GM21515 (cell line): ENCODE measurements around the gene DIP2B.
A peak's percentile ranks its signal among the peaks of the same experiment; 100 is the strongest.

Source experiments
- ATAC-seq: cut with Tn5 transposase; IDR thresholded peaks from one replicate; pipeline ENCODE4 v1.9.1; 2021; ENCODE audit not compliant: unreplicated experiment

Gene DIP2B

GRCh38 chr12:50723865-50724264 lies 219.1 kb downstream of the DIP2B start:
- no peak for ATAC-seq

DNA sequence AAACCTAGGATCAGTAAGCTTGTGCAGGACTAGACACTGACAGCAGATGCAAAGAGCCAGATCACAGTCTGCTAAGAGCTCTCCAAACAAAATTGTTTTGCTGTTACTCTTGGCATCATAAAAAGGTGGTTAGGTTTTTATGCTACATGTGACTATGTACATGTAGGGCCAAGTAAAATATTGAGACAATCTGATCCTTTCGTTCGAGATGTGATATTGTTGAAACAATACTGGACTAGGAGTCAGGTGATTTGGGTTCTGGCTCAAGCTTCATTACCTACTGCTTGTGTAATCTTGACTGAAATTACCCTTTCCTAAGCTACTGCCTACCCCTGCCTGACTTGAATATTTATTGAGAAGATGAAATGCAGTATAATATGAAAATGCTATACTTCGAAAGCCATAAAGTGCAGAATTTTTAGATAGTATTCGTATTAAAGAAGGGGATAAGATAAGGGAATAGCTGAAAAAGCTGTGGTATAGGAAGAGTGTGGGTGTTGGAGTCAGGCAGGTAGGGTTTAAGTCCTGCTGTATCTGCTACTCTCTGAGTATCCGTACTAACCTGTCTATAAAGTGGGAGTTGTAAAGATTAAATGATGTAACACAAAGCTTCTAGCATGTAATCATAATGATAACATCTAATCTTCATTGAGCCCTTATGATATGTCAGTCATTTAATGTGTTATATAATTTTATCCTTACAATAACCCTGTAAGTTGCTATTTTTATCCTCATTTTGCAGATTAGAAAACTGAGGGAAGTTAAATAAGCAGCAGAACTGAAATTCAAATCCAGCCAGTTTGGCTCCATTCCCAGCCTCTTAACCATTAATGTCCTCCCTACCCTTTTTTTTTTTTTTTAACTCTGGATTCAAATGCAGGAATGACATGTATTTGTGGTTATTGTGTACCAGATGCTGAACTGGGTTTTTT lies 220.5 kb downstream of the DIP2B start:
- no peak for ATAC-seq

DNA sequence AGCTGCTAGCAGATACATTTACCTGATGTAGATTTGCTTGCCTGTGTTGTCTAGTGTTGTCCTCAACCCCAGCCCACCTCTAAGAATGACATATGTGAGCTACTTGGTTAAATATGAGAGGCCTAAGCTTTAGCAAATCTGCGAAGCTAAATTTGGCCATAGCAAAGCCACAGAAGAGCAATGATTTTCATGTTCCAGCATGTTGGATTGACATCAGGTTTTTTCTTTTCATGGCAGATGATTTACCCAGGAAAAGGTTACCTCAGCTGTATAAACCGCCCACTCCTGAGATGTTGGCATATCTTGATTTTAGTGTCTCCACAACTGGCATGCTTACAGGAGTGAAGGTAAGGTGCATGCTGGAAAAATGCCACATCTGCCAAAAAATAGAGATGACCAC lies 222.7 kb downstream of the DIP2B start:
- ATAC-seq: no peak

GRCh38 chr12:50728417-50728816 lies 223.6 kb downstream of the DIP2B start:
- no peak for ATAC-seq

- no peak for ATAC-seq
Observed at GRCh38 chr12:50728841-50729240, 224.1 kb downstream of the DIP2B start.

GRCh38 chr12:50732591-50732990 lies 227.8 kb downstream of the DIP2B start:
- ATAC-seq: no peak

DNA sequence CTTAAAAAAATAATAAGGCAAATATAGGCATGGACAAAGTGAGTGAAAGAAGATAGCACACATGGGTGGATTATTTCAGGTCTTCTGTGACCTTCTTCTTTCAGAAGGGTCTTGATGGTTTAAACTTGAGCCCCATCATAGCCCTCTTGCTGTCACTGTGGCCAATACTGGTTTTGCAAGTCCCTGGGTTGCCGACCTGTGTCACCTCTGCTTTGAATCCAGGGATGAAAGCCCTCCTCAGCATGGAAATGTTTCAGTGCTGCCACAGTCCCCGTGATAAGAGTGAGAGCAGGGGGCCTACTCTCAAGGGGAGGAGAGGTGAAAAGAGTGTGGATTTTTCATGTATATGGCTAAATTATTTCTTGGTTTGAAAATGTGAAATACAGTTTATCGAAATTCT lies 228.9 kb downstream of the DIP2B start:
- ATAC-seq: no peak

DNA sequence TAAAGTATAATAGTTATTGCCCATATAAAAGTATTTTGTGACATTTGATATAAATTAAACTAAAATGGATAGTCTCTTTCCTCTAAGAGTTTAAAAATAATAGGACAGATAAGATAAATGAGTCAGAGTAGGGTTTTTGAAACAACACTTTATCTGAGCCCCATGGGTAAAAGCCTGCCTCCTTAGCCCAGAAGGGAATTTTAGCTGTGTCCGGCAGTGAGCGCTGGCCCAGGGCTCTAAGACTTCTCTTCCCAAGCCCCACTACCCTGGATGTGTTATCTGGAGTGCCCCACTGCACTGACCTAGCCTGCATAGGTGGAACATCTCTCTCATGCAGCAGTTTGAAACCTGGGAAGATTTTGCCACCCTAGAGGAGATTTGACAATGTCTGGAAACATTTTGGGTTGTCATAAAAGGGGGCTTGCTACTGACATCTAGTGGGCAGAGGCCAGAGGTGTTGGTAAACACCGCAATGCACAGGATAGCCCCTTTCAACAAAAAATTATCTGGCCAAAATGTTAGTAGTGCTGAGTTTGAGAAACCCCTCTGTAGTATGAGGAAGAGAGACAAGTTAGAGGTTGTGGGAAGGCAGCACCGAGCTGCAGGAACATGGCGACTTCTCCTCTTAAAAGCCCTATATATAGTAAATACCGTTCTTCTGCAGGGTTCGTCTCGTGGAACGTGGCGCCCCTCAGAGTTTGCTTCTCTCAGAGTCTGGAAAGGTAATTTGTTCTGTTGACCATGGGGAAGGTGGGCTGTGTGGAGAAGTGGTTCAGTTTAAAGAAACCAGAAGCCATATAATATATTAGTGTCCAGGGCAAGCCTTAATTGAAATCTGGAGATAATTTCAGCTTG lies 229.9 kb downstream of the DIP2B start:
- no peak for ATAC-seq

- ATAC-seq: no peak
Observed at GRCh38 chr12:50739611-50740010, 234.8 kb downstream of the DIP2B start.

GRCh38 chr12:50740307-50740706 lies 235.5 kb downstream of the DIP2B start:
- ATAC-seq: no peak

GRCh38 chr12:50742776-50743175 lies 238.0 kb downstream of the DIP2B start:
- no peak for ATAC-seq

DNA sequence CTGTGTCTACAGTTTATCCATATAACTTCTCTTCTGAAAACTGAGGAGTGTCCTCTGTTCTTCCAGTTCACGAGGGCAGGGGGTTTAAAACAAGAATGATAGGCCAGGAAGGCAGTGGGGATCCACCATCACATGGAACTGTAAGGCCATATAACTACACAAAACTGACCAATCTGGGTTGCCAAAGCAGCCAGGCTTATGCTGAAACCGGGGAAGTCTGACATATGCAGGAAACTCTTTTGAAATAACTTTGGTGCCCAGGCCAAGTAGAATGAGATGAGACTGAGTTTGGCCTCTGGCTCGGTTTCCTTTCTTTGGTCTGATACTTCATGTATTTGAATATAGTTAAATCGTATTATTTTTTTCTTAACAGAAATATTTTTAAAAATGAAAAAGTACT lies 241.1 kb downstream of the DIP2B start:
- no peak for ATAC-seq

- ATAC-seq: no peak
Observed at GRCh38 chr12:50746431-50746830, 241.6 kb downstream of the DIP2B start.

- no peak for ATAC-seq
Observed at GRCh38 chr12:50747817-50748216, 243.0 kb downstream of the DIP2B start.

- ATAC-seq: no peak
Observed at GRCh38 chr12:50749459-50749882, 244.7 kb downstream of the DIP2B start.

DNA sequence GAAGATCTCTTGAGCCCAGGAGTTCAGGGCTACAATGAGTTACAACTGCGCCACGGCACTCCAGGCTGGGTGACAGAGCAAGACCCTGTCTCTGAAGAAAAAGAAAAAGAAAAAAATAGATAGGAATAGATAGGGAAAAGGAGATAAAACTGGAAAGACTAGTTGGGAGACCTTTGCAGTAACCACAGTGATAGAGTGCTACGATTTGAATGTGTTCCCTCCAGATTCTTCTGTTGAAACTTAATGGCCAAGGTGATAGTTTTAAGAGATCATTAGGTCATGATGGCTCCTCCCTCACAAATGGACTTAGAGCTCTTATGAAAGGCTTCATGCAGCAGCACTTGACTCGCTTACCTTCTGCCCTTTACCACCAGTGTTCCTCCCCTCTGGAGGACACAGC lies 245.6 kb downstream of the DIP2B start:
- ATAC-seq: no peak

DNA sequence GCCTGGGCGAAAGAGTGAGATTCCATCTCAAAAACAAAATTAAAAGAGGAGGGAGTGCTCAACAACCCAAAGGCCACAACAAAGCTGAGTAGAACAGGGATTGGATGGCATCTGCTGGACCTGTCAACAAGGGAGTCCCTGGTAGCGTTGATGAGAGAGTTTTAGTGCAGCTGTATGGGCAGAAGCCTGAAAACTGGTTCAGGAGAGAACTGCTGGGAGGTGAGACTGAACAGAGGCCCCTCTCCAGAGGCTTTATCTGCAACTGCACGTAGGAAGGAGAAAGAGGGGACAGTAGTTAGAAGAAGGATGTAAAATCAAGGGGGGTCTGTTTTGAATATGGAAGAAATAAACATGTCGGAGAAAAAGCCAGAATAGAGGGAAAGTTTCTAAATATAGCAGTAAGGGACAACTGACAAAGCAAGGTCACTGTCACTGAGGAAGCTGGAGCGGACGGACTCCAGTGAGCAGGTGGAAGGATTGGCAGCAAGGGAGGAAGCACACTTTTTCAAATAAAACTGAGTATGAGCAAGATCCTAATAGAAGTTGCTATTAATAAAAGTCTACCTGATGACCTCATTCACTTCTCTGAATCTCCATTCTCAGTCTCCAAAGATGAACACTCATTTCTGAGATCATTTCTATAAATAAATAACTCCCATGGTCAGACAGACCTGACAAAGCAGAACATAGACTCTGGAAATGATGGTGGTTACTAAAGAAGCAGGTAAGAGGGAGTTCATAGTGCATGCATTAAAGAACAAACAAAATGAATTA lies 247.3 kb downstream of the DIP2B start:
- no peak for ATAC-seq

- ATAC-seq: no peak
Observed at GRCh38 chr12:50753232-50753769, 248.5 kb downstream of the DIP2B start.

DNA sequence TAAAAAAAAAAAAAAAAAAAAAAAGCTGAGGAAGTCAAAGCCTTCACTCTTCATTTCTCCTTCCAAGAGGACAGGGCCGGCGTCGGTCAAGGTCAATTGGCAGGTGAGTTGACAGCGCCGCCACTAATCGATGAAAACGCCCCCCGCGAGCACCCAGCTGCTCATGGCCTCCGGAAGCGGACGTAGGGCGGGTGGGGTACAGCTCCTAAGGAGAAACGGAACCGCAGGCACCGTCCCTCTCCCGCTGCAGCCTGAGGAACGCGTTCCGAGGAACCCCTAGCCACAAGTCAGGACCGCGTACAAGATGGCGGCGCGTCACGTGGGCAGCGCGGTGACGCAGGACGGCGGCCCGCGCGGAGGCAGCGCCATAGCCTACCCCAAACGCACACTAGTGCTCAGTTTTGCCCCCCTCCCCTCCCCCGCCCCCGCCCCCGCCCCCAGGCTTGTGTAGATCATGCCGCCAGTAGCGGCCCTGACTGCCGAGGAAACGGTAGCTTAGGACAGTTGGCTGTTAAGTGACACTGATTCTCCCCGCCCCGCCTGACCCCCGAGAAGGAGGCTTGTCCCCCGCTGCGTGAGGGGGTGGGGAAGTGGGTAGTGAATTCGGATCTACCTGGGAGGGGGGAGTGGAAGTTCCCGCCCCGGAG lies 259.0 kb downstream of the DIP2B start, which contains the start of gene ATF1:
ATF1 (plus strand) TSS at position 463 of the 647 bp plus-strand sequence. CDS start 16,045 bp downstream, outside the sequence.
- peak; percentile 77 for ATAC-seq
